Keratinocyte (primary cell): ENCODE data around the gene TMEM218. TPM values are rescaled to one million over a fixed set of nuclear protein-coding genes. Genes with fewer than 3 reads are reported as not detected.

ENCODE experiments used
- DNase-seq: peaks from one replicate; pipeline ENCODE4 v3.0.0-alpha.2; 2011; ENCODE audit warnings: low read depth, missing footprints, low spot score
- FAIRE-seq: peaks from 2 replicates; lab custom pipeline; 2011; peaks lifted over from hg19 to GRCh38; lab: Jason Lieb, UNC
- H2AFZ ChIP-seq: 2 replicates; pipeline ENCODE4 v1.6.0; 2012; ENCODE audit warnings: low read length, control low read depth, inconsistent platforms; ENCODE audit not compliant: control insufficient read depth
- H3K27ac ChIP-seq: 2 replicates; pipeline ENCODE4 v1.5.1; 2011; ENCODE audit warnings: low read length; ENCODE audit not compliant: control insufficient read depth, insufficient read depth
- H3K27me3 ChIP-seq: 3 replicates; pipeline ENCODE4 v1.6.0; 2011; ENCODE audit warnings: low read length; ENCODE audit not compliant: control insufficient read depth, insufficient read depth; ENCODE audit errors: extremely low read depth
- H3K36me3 ChIP-seq, 2 experiments: 2 replicates in 1 of 2; 3 replicates in 1 of 2; pipeline ENCODE4 v1.5.1; 2011; ENCODE audit warnings: low read length in 2 of 2, mild to moderate bottlenecking in 1 of 2; ENCODE audit not compliant: control insufficient read depth in 2 of 2, insufficient read depth in 2 of 2; ENCODE audit errors: extremely low read depth in 1 of 2
- H3K4me1 ChIP-seq: 3 replicates; pipeline ENCODE4 v1.5.1; 2011; ENCODE audit warnings: low read length; ENCODE audit not compliant: control insufficient read depth, insufficient read depth; ENCODE audit errors: extremely low read depth
- H3K4me2 ChIP-seq: 3 replicates; pipeline ENCODE4 v1.6.0; 2011; ENCODE audit warnings: low read depth, low read length; ENCODE audit not compliant: control insufficient read depth, insufficient read depth; ENCODE audit errors: extremely low read depth
- H3K4me3 ChIP-seq, 3 experiments: fragments of 200-600 bp in 1 of 3; sonication (generic) in 1 of 3; 2 replicates in 2 of 3; 3 replicates in 1 of 3; pipeline ENCODE4 v1.5.1; 2011 to 2016; ENCODE audit warnings: low read length in 3 of 3, mild to moderate bottlenecking in 3 of 3, control low read depth in 2 of 3, inconsistent platforms in 1 of 3, low read depth in 1 of 3, mixed read lengths in 1 of 3, mixed run types in 1 of 3, moderate library complexity in 1 of 3; ENCODE audit not compliant: control insufficient read depth in 2 of 3, insufficient read depth in 2 of 3; ENCODE audit errors: extremely low read depth in 1 of 3
- H3K79me2 ChIP-seq: 2 replicates; pipeline ENCODE4 v1.6.0; 2012; ENCODE audit warnings: low read length; ENCODE audit not compliant: control insufficient read depth, insufficient read depth
- H3K9ac ChIP-seq: 3 replicates; pipeline ENCODE4 v1.6.0; 2011; ENCODE audit warnings: low read length; ENCODE audit not compliant: control insufficient read depth, insufficient read depth; ENCODE audit errors: extremely low read depth
- H3K9me1 ChIP-seq: 3 replicates; pipeline ENCODE4 v1.6.0; 2011; ENCODE audit warnings: low read length; ENCODE audit not compliant: control insufficient read depth, insufficient read depth; ENCODE audit errors: extremely low read depth
- H3K9me3 ChIP-seq: 2 replicates; pipeline ENCODE4 v1.5.1; 2012; ENCODE audit warnings: low read depth, low read length; ENCODE audit not compliant: control insufficient read depth
- H4K20me1 ChIP-seq: 3 replicates; pipeline ENCODE4 v1.6.0; 2011; ENCODE audit warnings: low read length; ENCODE audit not compliant: control insufficient read depth, insufficient read depth; ENCODE audit errors: extremely low read depth
- EZH2 ChIP-seq: IDR thresholded peaks from one replicate; pipeline ENCODE4 v1.6.1; 2012; ENCODE audit warnings: inconsistent platforms, mild to moderate bottlenecking, low read length, moderate library complexity
- dilution Hi-C: fragments of 300-500 bp; cut with MboI; formaldehyde crosslinking; loops from one replicate; pipeline ENCODE4 v1.7.0; 2020; ENCODE audit warnings: low sequenced_read_pairs; ENCODE audit not compliant: extremely low pct_ligation_motif_present
- polyA plus RNA-seq, 5 experiments: library from polyadenylated mRNA; depleted of rRNA in 3 of 5; stranded (reverse) in 3 of 5; stranded (forward) in 1 of 5; unstranded in 1 of 5; fragments of >200 nt; gene quantifications; 1 replicate in 1 of 5; 2 replicates in 3 of 5; 3 replicates in 1 of 5; pipeline versions ENCODE4 v1.2.1 to v1.2.3, GENCODE V29; 2011 to 2012; ENCODE audit warnings: missing spikeins in 2 of 5, low read depth in 1 of 5, low replicate concordance in 1 of 5
- TF ChIP-seq, protein P1 (sequence below), 3 experiments: IDR thresholded peaks in 1 of 3; conservative IDR thresholded peaks in 1 of 3; optimal IDR thresholded peaks in 1 of 3; 2 replicates in 2 of 3; 3 replicates in 1 of 3; pipeline versions ENCODE3 to v1.5.1; 2011; ENCODE audit warnings: low read length in 3 of 3, mild to moderate bottlenecking in 3 of 3, moderate library complexity in 2 of 3, control low read depth in 1 of 3, inconsistent platforms in 1 of 3; ENCODE audit not compliant: insufficient read depth in 2 of 3; ENCODE audit errors: extremely low read depth in 1 of 3

The TMEM218 gene
- polyA plus RNA-seq, 1 donor (not counting 4 experiments of a cell fraction or from before 2014, with no cell fraction given): 34.2 TPM

- no peak overlapping the region for H3K27ac ChIP-seq
These were observed 38.4 kb downstream of the TMEM218 start for GRCh38 chr11:125072961-125073590.

DNA sequence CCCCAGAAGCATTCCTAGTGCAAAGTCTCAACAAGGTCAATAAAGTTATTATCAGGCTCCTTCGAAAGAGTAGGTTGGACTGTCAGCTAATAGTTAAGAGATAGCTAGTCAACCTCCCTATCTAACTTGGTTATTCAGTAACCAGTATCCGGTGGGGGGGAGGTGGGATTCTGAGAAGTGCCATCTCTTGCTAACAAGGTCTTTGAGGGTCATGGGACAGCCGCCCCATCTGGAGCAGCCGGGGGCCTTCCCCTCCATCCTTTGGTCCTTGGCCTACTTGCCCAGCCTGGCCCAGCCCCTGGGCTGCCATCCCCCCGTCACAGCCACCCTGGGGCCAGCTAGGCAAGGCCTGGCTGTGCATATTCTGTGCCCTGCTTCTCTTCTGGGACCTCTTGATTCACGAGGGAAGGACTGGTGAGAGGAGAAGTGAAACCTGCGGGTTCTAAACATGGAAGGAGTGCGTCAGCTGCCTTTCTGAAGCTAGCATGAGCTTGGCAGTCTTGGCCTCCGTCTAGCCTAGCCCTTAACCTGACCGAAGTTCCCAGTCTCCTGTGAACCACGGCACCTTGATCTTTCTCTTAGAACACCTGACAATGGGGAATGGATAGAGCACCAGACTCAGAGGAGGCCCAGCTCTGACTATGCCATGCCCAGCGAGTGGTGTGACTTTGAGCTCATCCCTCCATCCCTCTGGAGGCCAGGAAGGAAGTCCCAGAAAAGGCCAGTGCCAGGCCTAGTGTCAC lies 39.0 kb downstream of the TMEM218 start:
- Histone ChIP-seq H2AFZ (no peak overlapping the region), H3K36me3 (no peaks in the 10 kb centered on the region), H3K9me1 (no peaks in the 10 kb centered on the region), H3K4me2 (no peak overlapping the region), H3K9me3 (no peaks in the 10 kb centered on the region), H3K9ac (no peak overlapping the region), H3K79me2 (no peaks in the 10 kb centered on the region), H4K20me1 (no peaks in the 10 kb centered on the region), H3K4me3 (no peak overlapping the region), H3K4me1 (peaks cover 35% of the 10 kb centered on the region), H3K27me3 (no peaks in the 10 kb centered on the region), H3K27ac (no peak overlapping the region)
- DNase-seq: no peak
- no peak for FAIRE-seq
- TF ChIP-seq, protein P1, sequence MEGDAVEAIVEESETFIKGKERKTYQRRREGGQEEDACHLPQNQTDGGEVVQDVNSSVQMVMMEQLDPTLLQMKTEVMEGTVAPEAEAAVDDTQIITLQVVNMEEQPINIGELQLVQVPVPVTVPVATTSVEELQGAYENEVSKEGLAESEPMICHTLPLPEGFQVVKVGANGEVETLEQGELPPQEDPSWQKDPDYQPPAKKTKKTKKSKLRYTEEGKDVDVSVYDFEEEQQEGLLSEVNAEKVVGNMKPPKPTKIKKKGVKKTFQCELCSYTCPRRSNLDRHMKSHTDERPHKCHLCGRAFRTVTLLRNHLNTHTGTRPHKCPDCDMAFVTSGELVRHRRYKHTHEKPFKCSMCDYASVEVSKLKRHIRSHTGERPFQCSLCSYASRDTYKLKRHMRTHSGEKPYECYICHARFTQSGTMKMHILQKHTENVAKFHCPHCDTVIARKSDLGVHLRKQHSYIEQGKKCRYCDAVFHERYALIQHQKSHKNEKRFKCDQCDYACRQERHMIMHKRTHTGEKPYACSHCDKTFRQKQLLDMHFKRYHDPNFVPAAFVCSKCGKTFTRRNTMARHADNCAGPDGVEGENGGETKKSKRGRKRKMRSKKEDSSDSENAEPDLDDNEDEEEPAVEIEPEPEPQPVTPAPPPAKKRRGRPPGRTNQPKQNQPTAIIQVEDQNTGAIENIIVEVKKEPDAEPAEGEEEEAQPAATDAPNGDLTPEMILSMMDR (optimal IDR thresholded peaks at IDR 0.05 in 1 of 3, IDR thresholded peaks at IDR 0.05 in 1 of 3, conservative IDR thresholded peaks at IDR 0.05 in 1 of 3; ENCODE audit: extremely low read depth in 1 of 3, insufficient read depth in 2 of 3, low read length in 3 of 3): no peak
- no peak for TF ChIP-seq EZH2
- dilution Hi-C loops: no loop called here

More at GRCh38 chr11:125072961-125073590, 38.4 kb downstream of the TMEM218 start:
- H2AFZ ChIP-seq: no peak overlapping the region
- H3K9me1 ChIP-seq: no peaks in the 10 kb centered on the region
- H4K20me1 ChIP-seq: no peaks in the 10 kb centered on the region
- no peaks in the 10 kb centered on the region for H3K36me3 ChIP-seq
- H3K4me1 ChIP-seq: peaks cover 35% of the 10 kb centered on the region
- dilution Hi-C loops: no loop called here
- FAIRE-seq (no peak), DNase-seq (no peak)
- H3K4me2 ChIP-seq: no peak overlapping the region
- no peaks in the 10 kb centered on the region for H3K79me2 ChIP-seq
- TF ChIP-seq, protein P1 (optimal IDR thresholded peaks at IDR 0.05 in 1 of 3, IDR thresholded peaks at IDR 0.05 in 1 of 3, conservative IDR thresholded peaks at IDR 0.05 in 1 of 3; ENCODE audit: extremely low read depth in 1 of 3, insufficient read depth in 2 of 3, low read length in 3 of 3): no peak
- TF ChIP-seq EZH2: no peak
- H3K27me3 ChIP-seq: no peaks in the 10 kb centered on the region
- no peaks in the 10 kb centered on the region for H3K9me3 ChIP-seq
- H3K4me3 ChIP-seq: no peak overlapping the region
- H3K9ac ChIP-seq: no peak overlapping the region
